GM23338 (cell line): ENCODE data around the gene MED9. TPM values are rescaled to one million over a fixed set of nuclear protein-coding genes. Genes with fewer than 3 reads are reported as not detected.

Experiments used
- ATAC-seq: fragments of 200-7000 bp; cut with Tn5 transposase; 3 replicates; pipeline ENCODE4 v1.9.1; 2020
- DNase-seq: peaks from one replicate; pipeline ENCODE4 v3.0.0-alpha.2; 2015; ENCODE audit warnings: low spot score
- H2AFZ ChIP-seq: fragments of 200-600 bp; sonication (generic); 2 replicates; pipeline ENCODE4 v1.8.0; 2016; ENCODE audit warnings: antibody characterized with exemption, mild to moderate bottlenecking, moderate library complexity
- H3F3A ChIP-seq: fragments of 200-600 bp; sonication (generic); replicated peaks from 2 replicates; pipeline ENCODE4 v1.8.0; 2017; ENCODE audit warnings: antibody characterized with exemption, mixed run types, low read depth
- H3K27ac ChIP-seq: fragments of 200-600 bp; sonication (generic); 2 replicates; pipeline ENCODE4 v1.6.1; 2016; ENCODE audit warnings: low read depth
- H3K27me3 ChIP-seq: fragments of 200-600 bp; sonication (generic); 2 replicates; pipeline ENCODE4 v1.8.0; 2016; ENCODE audit warnings: mild to moderate bottlenecking, mixed run types, moderate library complexity; ENCODE audit not compliant: insufficient read depth
- H3K36me3 ChIP-seq: fragments of 200-600 bp; sonication (generic); 2 replicates; pipeline ENCODE4 v1.8.0; 2016; ENCODE audit warnings: mild to moderate bottlenecking; ENCODE audit not compliant: insufficient read depth
- H3K4me1 ChIP-seq: fragments of 200-600 bp; sonication (generic); 2 replicates; pipeline ENCODE4 v1.8.0; 2016; ENCODE audit warnings: mild to moderate bottlenecking, moderate library complexity; ENCODE audit not compliant: insufficient read depth
- H3K4me2 ChIP-seq: fragments of 200-600 bp; sonication (generic); 2 replicates; pipeline ENCODE4 v1.7.1; 2017; ENCODE audit warnings: mixed run types
- H3K4me3 ChIP-seq: fragments of 200-600 bp; sonication (generic); 2 replicates; pipeline ENCODE4 v1.6.1; 2016; ENCODE audit warnings: mixed run types
- H3K79me2 ChIP-seq: fragments of 200-600 bp; sonication (generic); replicated peaks from 2 replicates; pipeline ENCODE4 v1.8.0; 2017; ENCODE audit warnings: mild to moderate bottlenecking; ENCODE audit not compliant: insufficient read depth
- H3K9me2 ChIP-seq: fragments of 200-600 bp; sonication (generic); 2 replicates; pipeline ENCODE4 v1.8.0; 2017; ENCODE audit not compliant: insufficient read depth
- H4K20me1 ChIP-seq: fragments of 200-600 bp; sonication (generic); replicated peaks from 2 replicates; pipeline ENCODE4 v1.8.0; 2017; ENCODE audit warnings: mild to moderate bottlenecking; ENCODE audit not compliant: insufficient read depth
- H3K27ac Mint-ChIP-seq: 2 replicates; pipeline ENCODE4 v1.8.0; 2020; ENCODE audit warnings: inconsistent platforms, mild to moderate bottlenecking, moderate library complexity, mixed read lengths
- H3K27me3 Mint-ChIP-seq: 3 replicates; pipeline ENCODE4 v1.8.0; 2022; ENCODE audit warnings: low read depth, mild to moderate bottlenecking, moderate library complexity, mixed read lengths, inconsistent platforms; ENCODE audit not compliant: insufficient read depth, poor library complexity
- H3K36me3 Mint-ChIP-seq: 3 replicates; pipeline ENCODE4 v1.8.0; 2021; ENCODE audit warnings: low read depth, mild to moderate bottlenecking, inconsistent platforms, moderate library complexity, mixed read lengths
- H3K4me1 Mint-ChIP-seq: 3 replicates; pipeline ENCODE4 v1.8.0; 2020; ENCODE audit warnings: mild to moderate bottlenecking, inconsistent platforms, mixed read lengths
- H3K4me3 Mint-ChIP-seq: 3 replicates; pipeline ENCODE4 v1.8.0; 2021; ENCODE audit warnings: moderate library complexity, mild to moderate bottlenecking, inconsistent platforms, mixed read lengths
- H3K9me3 Mint-ChIP-seq: 3 replicates; pipeline ENCODE4 v1.8.0; 2020; ENCODE audit warnings: moderate library complexity, mild to moderate bottlenecking, inconsistent platforms, mixed read lengths
- CTCF ChIP-seq, 2 experiments: fragments of 200-600 bp in 1 of 2; sonication (generic) in 1 of 2; conservative IDR thresholded peaks; 2 replicates each; pipeline versions ENCODE4 v1.5.1 to v1.6.1; 2016 to 2017; ENCODE audit warnings: antibody characterized with exemption in 2 of 2, low read depth in 2 of 2, mild to moderate bottlenecking in 2 of 2, moderate library complexity in 1 of 2
- POLR2AphosphoS5 ChIP-seq: IDR thresholded peaks from 2 replicates; pipeline ENCODE4 v1.6.1; 2016; ENCODE audit warnings: antibody characterized with exemption, low read depth
- ZNF114 ChIP-seq: fragments of 250-450 bp; sonication (Bioruptor Pico); IDR thresholded peaks from 2 replicates; pipeline ENCODE4 v1.5.0; 2020; ENCODE audit warnings: mild to moderate bottlenecking, moderate library complexity
- ZNF331 ChIP-seq: fragments of 250-450 bp; sonication (Bioruptor Pico); IDR thresholded peaks from 2 replicates; pipeline ENCODE4 v1.5.0; 2020; ENCODE audit warnings: low read depth, mild to moderate bottlenecking, moderate library complexity
- ZNF462 ChIP-seq: fragments of 250-450 bp; sonication (Bioruptor Pico); IDR thresholded peaks from 2 replicates; pipeline ENCODE4 v1.5.0; 2020; ENCODE audit warnings: mild to moderate bottlenecking, moderate library complexity
- polyA plus RNA-seq: library from polyadenylated mRNA; unstranded; fragments of >200 nt; fragmentation: Nextera tagmentation; extraction: Ambion mirVana; gene quantifications from 2 replicates; pipeline ENCODE4 v1.2.1, GENCODE V29; 2016
- total RNA-seq: library from RNA; depleted of rRNA; stranded (reverse); fragments of >200 nt; shearing (Covaris generic); gene quantifications from 2 replicates; pipeline ENCODE4 v1.2.3, GENCODE V29; 2014

The MED9 gene
- total and polyA plus RNA-seq, 2 experiments from 2014 or later = 17.3 to 19.9 TPM

GRCh38 chr17:17505610-17506171, 28.9 kb downstream of the MED9 start (continued):
- TF ChIP-seq ZNF462 (CRISPR knock-in tag) = no peak
- no peak for TF ChIP-seq ZNF114
- TF ChIP-seq ZNF331 = no peak
- no peak for TF ChIP-seq POLR2AphosphoS5

- no peak for ATAC-seq
- H3K4me1 ChIP-seq = no peaks in the 10 kb centered on the region
- no peaks in the 10 kb centered on the region for H3K9me3 Mint-ChIP-seq
- TF ChIP-seq CTCF (conservative IDR thresholded peaks at IDR 0.05; ENCODE audit: low read depth in 2 of 2) (no peak), ZNF462 (CRISPR knock-in tag) (no peak)
These were observed 29.5 kb downstream of the MED9 start for GRCh38 chr17:17506181-17506741.

More at GRCh38 chr17:17506181-17506741, 29.5 kb downstream of the MED9 start:
- Mint-ChIP-seq H3K36me3 (no peaks in the 10 kb centered on the region; the same call in 2 of the 3 replicates), H3K4me3 (no peak overlapping the region), H3K4me1 (peaks cover 6% of the 10 kb centered on the region), H3K27me3 (peaks cover 21% of the 10 kb centered on the region), H3K27ac (no peak overlapping the region)
- Histone ChIP-seq H2AFZ (no peak overlapping the region), H3K4me3 (no peak overlapping the region), H3K36me3 (no peaks in the 10 kb centered on the region), H3K79me2 (no peaks in the 10 kb centered on the region), H3K27me3 (no peaks in the 10 kb centered on the region), H3K4me2 (no peak overlapping the region), H3F3A (no peaks in the 10 kb centered on the region), H3K27ac (no peak overlapping the region), H3K9me2 (no peaks in the 10 kb centered on the region), H4K20me1 (no peaks in the 10 kb centered on the region)
- DNase-seq = no peak
